NCI-H446 treated with DMSO at 0.1 percent for 48 hours (cell line): ENCODE measurements around the gene TRIM22.

Source experiments
- DNase-seq: peaks from one replicate; lab custom pipeline; 2025; lab: John Stamatoyannopoulos, UW

TRIM22 gene

DNA sequence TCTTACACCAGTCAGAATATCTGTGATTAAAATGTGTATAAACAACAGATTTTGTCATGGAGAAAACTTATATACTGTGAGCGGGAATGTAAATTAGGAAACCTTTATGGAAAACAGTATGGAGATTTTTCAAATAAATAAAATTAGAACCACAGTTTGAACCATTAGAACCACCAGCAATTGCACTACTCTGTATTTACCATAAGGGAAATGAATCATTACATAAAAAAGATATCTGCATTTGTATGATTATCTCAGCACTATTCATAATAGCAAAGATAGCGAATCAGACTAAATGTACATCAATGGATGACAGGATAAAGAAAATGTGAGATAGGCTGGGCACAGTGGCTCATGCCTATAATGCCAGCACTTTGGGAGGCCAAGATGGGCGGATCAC lies 57.0 kb downstream of the TRIM22 start:
- DNase-seq, result no peak

GRCh38 chr11:5749836-5750235 lies 60.2 kb downstream of the TRIM22 start:
- no peak for DNase-seq

DNA sequence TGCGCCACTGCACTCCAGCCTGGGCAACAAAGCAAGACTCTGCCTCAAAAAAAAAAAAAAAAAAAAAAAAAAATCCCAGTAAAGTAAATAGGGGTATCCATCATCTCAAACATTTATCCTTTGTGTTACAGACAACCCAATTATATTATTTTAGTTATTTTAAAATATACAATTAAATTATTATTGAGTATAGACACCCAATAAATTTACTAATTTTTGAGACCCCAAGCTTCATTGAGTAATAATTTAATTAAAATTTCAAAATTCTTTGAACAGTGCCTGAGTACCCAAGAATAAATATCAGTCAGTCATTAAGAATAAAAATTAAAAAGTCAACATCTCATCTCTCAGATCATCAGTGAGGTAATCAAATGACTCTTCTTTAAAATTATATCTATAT lies 64.4 kb downstream of the TRIM22 start, which contains the start of gene OR52N4:
OR52N4 (plus strand) TSS at position 301 of the 400 bp plus-strand sequence. CDS start 498 bp downstream, outside the sequence.
- no peak for DNase-seq
